GM23338 (cell line): ENCODE data around the gene CLDN9. TPM values are rescaled to one million over a fixed set of nuclear protein-coding genes. Genes with fewer than 3 reads are reported as not detected.

Source experiments
- ATAC-seq: fragments of 200-7000 bp; cut with Tn5 transposase; 3 replicates; pipeline ENCODE4 v1.9.1; 2020
- DNase-seq: peaks from one replicate; pipeline ENCODE4 v3.0.0-alpha.2; 2015; ENCODE audit warnings: low spot score
- H2AFZ ChIP-seq: fragments of 200-600 bp; sonication (generic); 2 replicates; pipeline ENCODE4 v1.8.0; 2016; ENCODE audit warnings: antibody characterized with exemption, mild to moderate bottlenecking, moderate library complexity
- H3F3A ChIP-seq: fragments of 200-600 bp; sonication (generic); replicated peaks from 2 replicates; pipeline ENCODE4 v1.8.0; 2017; ENCODE audit warnings: antibody characterized with exemption, mixed run types, low read depth
- H3K27ac ChIP-seq: fragments of 200-600 bp; sonication (generic); 2 replicates; pipeline ENCODE4 v1.6.1; 2016; ENCODE audit warnings: low read depth
- H3K27me3 ChIP-seq: fragments of 200-600 bp; sonication (generic); 2 replicates; pipeline ENCODE4 v1.8.0; 2016; ENCODE audit warnings: mild to moderate bottlenecking, mixed run types, moderate library complexity; ENCODE audit not compliant: insufficient read depth
- H3K36me3 ChIP-seq: fragments of 200-600 bp; sonication (generic); 2 replicates; pipeline ENCODE4 v1.8.0; 2016; ENCODE audit warnings: mild to moderate bottlenecking; ENCODE audit not compliant: insufficient read depth
- H3K4me1 ChIP-seq: fragments of 200-600 bp; sonication (generic); 2 replicates; pipeline ENCODE4 v1.8.0; 2016; ENCODE audit warnings: mild to moderate bottlenecking, moderate library complexity; ENCODE audit not compliant: insufficient read depth
- H3K4me2 ChIP-seq: fragments of 200-600 bp; sonication (generic); 2 replicates; pipeline ENCODE4 v1.7.1; 2017; ENCODE audit warnings: mixed run types
- H3K4me3 ChIP-seq: fragments of 200-600 bp; sonication (generic); 2 replicates; pipeline ENCODE4 v1.6.1; 2016; ENCODE audit warnings: mixed run types
- H3K79me2 ChIP-seq: fragments of 200-600 bp; sonication (generic); replicated peaks from 2 replicates; pipeline ENCODE4 v1.8.0; 2017; ENCODE audit warnings: mild to moderate bottlenecking; ENCODE audit not compliant: insufficient read depth
- H3K9me2 ChIP-seq: fragments of 200-600 bp; sonication (generic); 2 replicates; pipeline ENCODE4 v1.8.0; 2017; ENCODE audit not compliant: insufficient read depth
- H4K20me1 ChIP-seq: fragments of 200-600 bp; sonication (generic); replicated peaks from 2 replicates; pipeline ENCODE4 v1.8.0; 2017; ENCODE audit warnings: mild to moderate bottlenecking; ENCODE audit not compliant: insufficient read depth
- H3K27ac Mint-ChIP-seq: 2 replicates; pipeline ENCODE4 v1.8.0; 2020; ENCODE audit warnings: inconsistent platforms, mild to moderate bottlenecking, moderate library complexity, mixed read lengths
- H3K27me3 Mint-ChIP-seq: 3 replicates; pipeline ENCODE4 v1.8.0; 2022; ENCODE audit warnings: low read depth, mild to moderate bottlenecking, moderate library complexity, mixed read lengths, inconsistent platforms; ENCODE audit not compliant: insufficient read depth, poor library complexity
- H3K36me3 Mint-ChIP-seq: 3 replicates; pipeline ENCODE4 v1.8.0; 2021; ENCODE audit warnings: low read depth, mild to moderate bottlenecking, inconsistent platforms, moderate library complexity, mixed read lengths
- H3K4me1 Mint-ChIP-seq: 3 replicates; pipeline ENCODE4 v1.8.0; 2020; ENCODE audit warnings: mild to moderate bottlenecking, inconsistent platforms, mixed read lengths
- H3K4me3 Mint-ChIP-seq: 3 replicates; pipeline ENCODE4 v1.8.0; 2021; ENCODE audit warnings: moderate library complexity, mild to moderate bottlenecking, inconsistent platforms, mixed read lengths
- H3K9me3 Mint-ChIP-seq: 3 replicates; pipeline ENCODE4 v1.8.0; 2020; ENCODE audit warnings: moderate library complexity, mild to moderate bottlenecking, inconsistent platforms, mixed read lengths
- CREB1 ChIP-seq: fragments of 250-450 bp; sonication (Bioruptor Pico); IDR thresholded peaks from 2 replicates; pipeline ENCODE4 v1.5.0; 2020; ENCODE audit warnings: low read depth, mild to moderate bottlenecking, moderate library complexity
- CTCF ChIP-seq, 2 experiments: fragments of 200-600 bp in 1 of 2; sonication (generic) in 1 of 2; conservative IDR thresholded peaks; 2 replicates each; pipeline versions ENCODE4 v1.5.1 to v1.6.1; 2016 to 2017; ENCODE audit warnings: antibody characterized with exemption in 2 of 2, low read depth in 2 of 2, mild to moderate bottlenecking in 2 of 2, moderate library complexity in 1 of 2
- EZH2 ChIP-seq: fragments of 200-600 bp; sonication (generic); IDR thresholded peaks from one replicate; pipeline ENCODE4 v1.8.0; 2017; ENCODE audit warnings: antibody characterized with exemption, mild to moderate bottlenecking, low read depth; ENCODE audit not compliant: unreplicated experiment
- EZH2phosphoT487 ChIP-seq: fragments of 200-600 bp; sonication (generic); IDR thresholded peaks from one replicate; pipeline ENCODE4 v1.8.1; 2018; ENCODE audit warnings: antibody characterized with exemption; ENCODE audit not compliant: unreplicated experiment
- JUNB ChIP-seq: IDR thresholded peaks from one replicate; pipeline ENCODE4 v1.6.1; 2016; ENCODE audit warnings: antibody characterized with exemption; ENCODE audit not compliant: unreplicated experiment
- STAT1 ChIP-seq: IDR thresholded peaks from one replicate; pipeline ENCODE4 v1.6.1; 2016; ENCODE audit warnings: antibody characterized with exemption; ENCODE audit not compliant: unreplicated experiment
- ZNF331 ChIP-seq: fragments of 250-450 bp; sonication (Bioruptor Pico); IDR thresholded peaks from 2 replicates; pipeline ENCODE4 v1.5.0; 2020; ENCODE audit warnings: low read depth, mild to moderate bottlenecking, moderate library complexity
- ZNF462 ChIP-seq: fragments of 250-450 bp; sonication (Bioruptor Pico); IDR thresholded peaks from 2 replicates; pipeline ENCODE4 v1.5.0; 2020; ENCODE audit warnings: mild to moderate bottlenecking, moderate library complexity
- polyA plus RNA-seq: library from polyadenylated mRNA; unstranded; fragments of >200 nt; fragmentation: Nextera tagmentation; extraction: Ambion mirVana; gene quantifications from 2 replicates; pipeline ENCODE4 v1.2.1, GENCODE V29; 2016
- total RNA-seq: library from RNA; depleted of rRNA; stranded (reverse); fragments of >200 nt; shearing (Covaris generic); gene quantifications from 2 replicates; pipeline ENCODE4 v1.2.3, GENCODE V29; 2014
- TF ChIP-seq, protein P1 (sequence below): IDR thresholded peaks from 2 replicates; pipeline ENCODE4 v1.6.1; 2016; ENCODE audit warnings: antibody characterized with exemption

Gene CLDN9
- total and polyA plus RNA-seq, 2 experiments from 2014 or later: 1.8 to 3.0 TPM

GRCh38 chr16:2966808-2967191, 45.9 kb upstream of the CLDN9 start (continued):
- TF ChIP-seq EZH2phosphoT487: no peak

GRCh38 chr16:2967211-2967631, 45.5 kb upstream of the CLDN9 start:
- peak overlapping the region; percentile 95 for H3K4me2 ChIP-seq
- H3K4me1 Mint-ChIP-seq: peaks cover 23% of the 10 kb centered on the region
- peaks cover 42% of the 10 kb centered on the region for H3K27me3 Mint-ChIP-seq
- H2AFZ ChIP-seq: no peak overlapping the region
- no peak for TF ChIP-seq CTCF (conservative IDR thresholded peaks at IDR 0.05; ENCODE audit: low read depth in 2 of 2)
- no peak for TF ChIP-seq JUNB
- no peak for TF ChIP-seq EZH2
- TF ChIP-seq STAT1: no peak
- no peak for TF ChIP-seq CREB1 (CRISPR knock-in tag)
- no peak for TF ChIP-seq ZNF331
- TF ChIP-seq, protein P1, sequence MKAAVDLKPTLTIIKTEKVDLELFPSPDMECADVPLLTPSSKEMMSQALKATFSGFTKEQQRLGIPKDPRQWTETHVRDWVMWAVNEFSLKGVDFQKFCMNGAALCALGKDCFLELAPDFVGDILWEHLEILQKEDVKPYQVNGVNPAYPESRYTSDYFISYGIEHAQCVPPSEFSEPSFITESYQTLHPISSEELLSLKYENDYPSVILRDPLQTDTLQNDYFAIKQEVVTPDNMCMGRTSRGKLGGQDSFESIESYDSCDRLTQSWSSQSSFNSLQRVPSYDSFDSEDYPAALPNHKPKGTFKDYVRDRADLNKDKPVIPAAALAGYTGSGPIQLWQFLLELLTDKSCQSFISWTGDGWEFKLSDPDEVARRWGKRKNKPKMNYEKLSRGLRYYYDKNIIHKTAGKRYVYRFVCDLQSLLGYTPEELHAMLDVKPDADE: no peak
- TF ChIP-seq ZNF462 (CRISPR knock-in tag): no peak
- peaks cover 12% of the 10 kb centered on the region for H4K20me1 ChIP-seq
- H3K4me3 Mint-ChIP-seq: no peak overlapping the region
- DNase-seq (peak; percentile 44), ATAC-seq (no peak)
- no peaks in the 10 kb centered on the region for H3K36me3 ChIP-seq
- peaks cover 10% of the 10 kb centered on the region for H3K36me3 Mint-ChIP-seq
- no peak overlapping the region for H3K27ac ChIP-seq
- no peaks in the 10 kb centered on the region for H3K9me2 ChIP-seq
- peaks cover 50% of the 10 kb centered on the region for H3K27me3 ChIP-seq
- no peaks in the 10 kb centered on the region for H3K79me2 ChIP-seq
- H3K4me3 ChIP-seq: peak overlapping the region; percentile 94
- H3K9me3 Mint-ChIP-seq: no peaks in the 10 kb centered on the region
- H3K27ac Mint-ChIP-seq: no peak overlapping the region
- peaks cover 37% of the 10 kb centered on the region for H3F3A ChIP-seq
- H3K4me1 ChIP-seq: peaks cover 20% of the 10 kb centered on the region; the same call in 1 of the 2 replicates
